Kidney glomerular epithelial cell (primary cell): ENCODE data around the gene SLC25A22.
A peak's percentile ranks its signal among the peaks of the same experiment; 100 is the strongest.

Experiments used
- DNase-seq: peaks from one replicate; lab custom pipeline; 2025; lab: John Stamatoyannopoulos, UW

The SLC25A22 gene

DNA sequence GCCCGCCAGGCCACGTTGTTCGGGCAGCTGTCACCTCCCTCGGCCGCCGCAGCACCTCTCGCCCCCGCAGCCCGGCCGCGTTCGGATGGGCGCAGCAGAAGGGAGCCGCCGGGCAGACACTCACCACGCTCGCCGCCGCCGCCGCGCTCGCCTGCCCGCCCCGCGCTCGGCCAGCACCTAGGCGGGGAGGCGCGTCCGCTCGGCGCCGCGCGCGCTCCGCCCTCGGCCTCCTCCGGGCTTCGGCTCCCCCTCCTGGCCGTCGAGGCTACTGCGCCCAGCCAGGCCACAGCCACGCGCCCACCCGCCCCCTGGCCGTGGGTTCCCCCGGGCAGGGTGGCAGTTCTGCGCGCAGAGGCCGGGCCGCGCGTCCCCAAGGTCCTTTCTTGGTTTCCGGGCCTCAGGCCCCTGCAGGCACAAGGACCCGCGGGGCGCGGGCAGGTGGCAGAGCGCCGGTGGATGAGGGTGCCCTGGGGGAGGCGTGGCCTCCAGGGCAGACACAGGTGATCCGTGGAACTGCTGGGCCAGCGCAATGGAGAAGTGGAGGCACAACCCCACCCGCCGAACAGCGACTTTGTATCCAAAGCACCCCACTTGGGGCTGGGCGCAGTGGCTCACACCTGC is at the start of gene SLC25A22:
Gene SLC25A22, minus strand, starts transcription at position 189 of the 621 bp plus-strand sequence. CDS start 3,275 bp downstream, outside the sequence.
- peak; percentile 52 for DNase-seq

DNA sequence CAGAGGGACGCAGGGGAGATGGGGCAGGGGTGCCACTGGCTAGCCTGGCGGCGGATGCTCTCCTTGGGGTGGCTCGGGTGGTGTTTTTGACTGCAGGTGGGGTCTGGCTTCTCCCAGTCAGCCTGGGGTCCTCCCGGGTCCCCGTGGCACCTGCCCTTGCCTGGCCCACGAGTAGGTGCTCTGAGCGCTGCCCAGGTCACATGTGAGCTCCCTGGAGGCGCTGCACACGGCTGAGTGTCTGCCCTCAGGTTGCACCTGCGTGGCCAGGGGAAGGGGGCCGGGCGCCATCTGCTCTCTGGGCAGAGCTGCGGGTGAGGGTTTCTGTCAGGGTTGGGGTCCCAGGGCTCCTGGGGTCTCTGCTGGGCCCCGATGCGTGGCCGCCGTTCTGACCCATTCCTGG is 49.8 kb upstream of the SLC25A22 start:
- DNase-seq = no peak

DNA sequence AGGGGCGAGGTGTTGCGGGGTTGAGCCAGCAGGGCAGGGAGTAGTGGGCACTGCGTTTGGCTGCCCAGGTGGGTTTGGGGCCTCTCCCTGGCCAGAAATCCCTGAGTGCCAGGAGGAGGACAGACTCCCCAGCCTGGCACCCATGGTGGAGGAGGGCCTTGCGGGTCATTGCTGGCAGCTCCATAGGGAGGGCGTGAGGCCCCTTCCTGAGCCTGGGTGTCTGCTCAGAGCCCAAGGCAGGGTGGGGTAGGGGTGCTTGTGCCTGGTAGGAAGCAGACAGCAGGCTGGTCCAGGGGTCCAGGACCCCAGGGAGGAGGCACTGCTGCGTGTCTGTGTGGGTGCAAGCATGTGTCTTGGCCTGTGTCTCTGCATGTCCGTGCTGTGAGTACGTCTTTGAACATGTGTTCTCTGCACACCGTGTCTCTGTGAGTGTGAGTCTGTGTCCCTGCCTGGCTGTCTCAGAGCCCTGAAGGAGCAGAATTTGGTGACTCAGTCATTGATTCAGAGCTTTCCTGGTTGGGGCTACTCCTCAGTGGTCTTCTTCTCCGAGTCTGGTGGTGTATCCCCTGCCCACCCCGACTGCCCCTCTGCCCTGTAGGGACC is 48.5 kb upstream of the SLC25A22 start:
- no peak for DNase-seq

DNA sequence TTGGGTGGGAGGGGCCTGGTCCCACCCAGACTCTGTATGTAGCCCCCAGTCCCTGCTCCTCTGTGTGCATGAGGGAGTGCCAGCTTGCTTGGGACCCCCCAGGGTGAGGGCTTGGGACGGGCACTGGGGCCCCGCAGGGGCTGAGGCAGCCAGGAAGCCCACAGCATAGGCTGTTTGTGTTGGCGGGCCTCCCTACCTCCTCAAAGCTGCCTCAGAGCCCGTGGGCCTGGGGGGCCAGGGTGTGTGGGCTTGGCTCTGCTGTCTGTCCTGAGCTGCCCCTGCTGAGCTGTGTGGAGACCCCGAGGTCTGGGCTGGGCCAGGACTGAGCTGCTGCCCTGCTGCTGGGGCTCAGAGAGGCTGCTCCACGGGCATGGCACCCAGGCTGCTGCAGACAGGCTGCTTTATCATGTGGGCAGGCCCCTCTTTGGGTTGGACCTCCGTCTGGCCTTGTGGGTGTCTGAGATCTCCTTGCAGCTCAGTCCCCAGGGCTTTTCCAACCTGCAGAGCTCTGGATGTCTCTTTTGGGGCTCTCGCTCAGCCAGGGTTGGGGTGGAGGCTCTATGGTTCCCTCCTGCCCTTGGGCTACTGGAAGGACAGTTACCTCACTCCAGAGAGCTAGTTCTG is 47.9 kb upstream of the SLC25A22 start:
- DNase-seq = no peak

DNA sequence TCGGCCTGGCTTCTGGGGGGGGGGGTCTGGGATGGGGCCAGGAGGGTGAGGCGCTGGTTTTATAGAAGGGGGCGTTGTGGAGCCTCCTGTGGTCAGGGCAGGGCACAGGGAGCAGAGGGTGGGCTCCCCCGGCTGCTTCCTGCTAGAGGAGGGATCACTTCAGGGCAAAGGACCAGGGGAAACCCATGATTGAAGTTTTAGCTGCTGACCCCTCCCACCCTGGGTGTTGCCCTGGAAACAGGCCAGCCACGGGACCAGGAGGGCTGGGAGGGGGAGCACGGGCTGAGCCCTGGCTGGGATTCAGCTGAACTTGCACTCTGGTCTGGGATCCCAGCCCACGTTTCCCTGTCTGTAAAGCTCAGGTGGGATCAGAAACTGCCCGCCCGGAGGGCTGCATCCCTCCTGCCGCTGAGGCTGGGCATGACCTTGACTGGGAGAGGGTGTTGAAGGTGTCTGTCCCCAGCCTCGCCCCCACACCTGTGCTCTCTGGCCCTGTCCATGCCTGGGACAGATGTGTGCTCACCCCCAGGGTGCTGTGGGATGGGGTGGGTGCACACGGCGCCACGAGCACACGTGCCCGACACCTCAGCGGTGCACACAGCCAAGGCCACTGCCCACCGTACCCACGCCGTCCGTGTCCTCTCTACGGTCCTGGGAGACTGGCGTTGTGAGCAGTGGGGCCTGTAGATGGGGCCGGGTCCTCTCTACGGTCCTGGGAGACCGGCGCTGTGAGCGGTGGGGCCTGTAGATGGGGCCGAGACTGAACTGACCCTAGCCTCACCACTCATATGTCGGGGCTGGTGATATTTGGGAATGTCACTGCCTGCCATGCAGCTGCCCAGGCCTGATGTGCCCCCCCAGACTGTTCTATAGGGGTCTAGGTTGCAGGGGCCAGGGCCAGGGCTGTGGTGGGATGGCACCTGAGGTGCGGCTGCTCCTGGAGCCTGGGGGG is 46.9 kb upstream of the SLC25A22 start:
- peak; percentile 61 for DNase-seq

DNA sequence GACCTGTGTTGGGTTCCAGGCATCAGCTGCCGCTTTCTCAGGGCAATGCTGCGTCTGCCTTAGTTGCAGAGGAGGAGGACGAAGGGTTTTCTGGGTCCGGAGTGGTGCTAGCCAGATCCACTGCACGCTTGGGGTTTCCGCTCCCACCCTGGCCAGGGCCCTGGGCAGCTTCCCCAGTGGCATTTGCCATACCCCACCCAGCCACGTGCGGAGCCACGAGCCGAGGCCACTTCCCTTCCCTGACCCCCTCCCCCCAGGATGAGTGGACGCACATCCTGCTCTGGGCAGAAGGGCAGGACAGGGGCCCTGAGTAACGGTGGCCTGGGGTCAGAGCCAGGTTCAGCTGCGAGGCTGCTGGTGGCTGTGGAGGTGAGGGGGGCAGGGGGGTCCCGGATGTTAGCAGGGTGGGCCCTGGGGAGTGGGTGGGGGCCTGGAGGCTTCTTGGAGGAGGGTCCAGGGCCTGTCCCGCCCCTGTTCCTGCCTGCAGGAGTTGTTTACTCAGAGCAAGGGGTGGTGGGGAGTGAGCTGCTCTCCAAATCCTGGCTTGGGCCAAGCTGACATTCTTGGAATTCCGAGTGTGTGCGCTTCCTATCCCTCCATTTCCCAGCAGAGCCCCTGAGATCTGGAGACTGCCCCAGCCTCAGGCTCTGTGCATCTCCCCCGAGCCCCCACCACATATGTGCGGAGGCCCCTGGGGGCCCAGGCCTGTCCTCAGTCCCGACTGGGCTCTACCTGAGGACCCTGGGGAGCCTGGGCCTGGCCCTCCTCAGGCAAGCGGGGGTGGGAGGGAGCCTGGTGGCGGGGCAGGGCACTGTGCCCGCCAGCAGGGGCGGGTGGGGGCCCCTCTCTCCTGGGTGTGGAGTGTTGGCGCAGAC is 46.0 kb upstream of the SLC25A22 start:
- peak; percentile 74 for DNase-seq

DNA sequence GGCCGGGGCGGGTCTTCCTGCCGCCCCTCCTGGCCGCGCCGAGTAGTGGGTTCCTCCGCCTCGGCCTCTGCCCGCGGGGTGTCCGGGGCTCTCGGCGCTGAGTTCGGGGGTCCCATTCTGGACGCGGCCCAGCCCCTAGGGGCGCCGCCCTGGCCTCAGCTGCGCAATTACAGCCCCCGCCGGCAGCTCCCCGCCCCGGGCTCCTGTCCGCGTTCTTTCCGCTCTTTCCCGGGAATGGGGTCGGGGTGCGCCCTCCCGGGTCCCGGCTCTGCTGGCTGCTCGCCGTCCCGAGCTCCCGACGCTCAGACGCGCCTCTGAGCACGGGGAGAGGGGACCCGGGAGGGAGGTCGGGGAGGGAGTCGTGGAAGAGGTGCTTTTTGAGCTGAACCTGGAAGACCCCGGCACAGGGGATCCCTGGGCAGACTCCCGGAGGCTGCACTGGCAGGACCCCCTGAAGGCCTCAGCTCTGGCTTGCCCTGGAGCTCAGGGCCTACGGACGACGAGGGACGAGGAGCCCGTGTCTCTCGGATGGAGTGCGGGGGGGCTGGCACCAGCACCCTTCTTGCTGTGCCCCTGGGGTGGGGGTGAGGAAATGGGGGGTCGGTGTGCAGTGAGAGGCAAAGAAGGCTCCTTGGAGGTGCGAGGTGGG is 45.1 kb upstream of the SLC25A22 start:
- no peak for DNase-seq

DNA sequence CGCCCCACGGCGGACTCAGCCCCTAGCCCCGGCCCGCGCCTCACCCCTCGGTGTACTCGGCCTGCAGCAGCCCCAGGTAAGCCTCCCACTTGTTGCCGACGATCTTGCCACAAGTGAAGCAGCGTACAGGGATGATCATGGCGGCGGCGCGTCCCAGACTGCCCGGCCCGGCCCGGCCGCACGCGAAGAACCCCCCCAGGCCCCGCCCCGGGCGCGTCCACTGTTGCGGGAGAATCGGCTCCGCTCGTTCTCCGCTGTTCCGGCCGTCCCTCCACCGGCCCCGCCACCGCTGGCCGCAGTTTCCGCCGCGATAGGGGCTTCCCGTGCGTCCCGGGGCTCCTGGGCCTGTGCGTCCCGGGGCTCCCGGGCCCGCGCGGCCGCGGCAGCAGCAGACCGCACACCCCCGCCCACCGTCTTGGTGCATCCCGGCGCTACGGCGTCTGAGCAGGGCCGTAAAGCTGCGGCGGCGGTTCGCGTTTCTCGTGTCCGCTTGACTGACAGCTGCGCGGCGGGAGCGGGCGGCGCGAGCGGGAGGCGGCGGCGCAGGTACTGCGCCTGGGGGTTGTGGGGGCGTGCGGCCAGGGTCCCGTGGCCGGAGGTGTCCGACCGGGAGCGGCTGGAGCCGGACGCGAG is 44.4 kb upstream of the SLC25A22 start, which contains the start of the genes POLR2L and TSPAN4:
Gene POLR2L, minus strand, starts transcription at position 160 of the 633 bp plus-strand sequence. Its CDS starts 21 bp downstream, at position 139.
Gene TSPAN4, plus strand, starts transcription at position 483 of the 633 bp plus-strand sequence. CDS start 7,453 bp downstream, outside the sequence.
- DNase-seq = peak; percentile 88

DNA sequence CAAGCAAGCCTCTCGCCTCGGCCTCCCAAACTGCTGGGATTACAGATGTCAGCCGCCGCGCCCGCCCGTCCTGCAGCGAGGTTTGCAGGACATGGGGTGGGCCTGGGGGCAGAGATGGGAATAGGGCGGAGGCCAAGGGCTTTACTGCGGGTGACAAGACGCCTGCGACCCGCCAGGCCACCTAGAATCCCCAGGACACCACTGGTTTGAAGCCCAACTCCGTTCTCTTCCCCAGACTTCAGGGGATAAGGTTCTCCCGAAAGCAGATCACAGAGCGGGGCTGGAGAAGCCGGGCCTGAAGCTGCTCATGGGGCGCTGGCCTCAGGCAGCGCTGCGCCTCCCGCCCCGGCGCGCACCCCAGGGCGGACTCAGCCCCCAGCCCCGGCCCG is 43.9 kb upstream of the SLC25A22 start:
- DNase-seq = peak; percentile 42

DNA sequence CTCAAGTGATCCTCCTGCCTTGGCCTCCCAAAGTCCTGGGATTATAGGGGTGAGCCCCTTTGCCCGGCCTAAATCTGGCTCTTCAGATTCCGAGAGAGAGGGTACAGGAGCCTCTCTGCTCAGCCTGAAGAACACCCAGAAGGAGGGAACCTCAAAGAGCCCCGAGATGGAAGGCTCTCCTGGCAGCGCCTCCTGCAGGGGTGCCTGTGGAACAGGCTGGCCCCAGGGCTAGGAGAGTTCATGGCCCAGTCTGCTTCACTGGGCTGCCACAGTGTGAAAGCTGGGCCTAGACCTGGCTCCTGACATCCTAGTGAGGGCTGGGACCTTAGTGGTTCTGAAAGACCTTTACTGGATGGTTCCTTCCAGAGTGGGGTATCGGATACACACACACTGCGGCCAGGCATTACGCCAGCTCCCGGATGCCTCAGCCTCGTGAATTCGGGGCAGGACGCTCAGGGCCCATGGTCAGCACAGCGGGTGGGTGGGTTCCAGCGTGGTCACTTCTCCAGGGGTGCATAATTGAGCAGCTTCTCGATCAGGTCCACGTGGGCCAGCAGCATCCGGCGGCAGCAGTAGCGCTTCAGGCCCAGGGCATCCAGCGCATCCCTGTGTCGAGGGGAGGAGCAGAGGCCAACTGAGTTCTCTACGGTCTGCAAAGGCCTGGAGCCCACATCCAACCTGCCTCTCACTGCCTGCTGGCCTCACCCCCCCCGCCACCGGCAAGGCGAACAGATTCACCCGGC is 42.0 kb upstream of the SLC25A22 start:
- no peak for DNase-seq

DNA sequence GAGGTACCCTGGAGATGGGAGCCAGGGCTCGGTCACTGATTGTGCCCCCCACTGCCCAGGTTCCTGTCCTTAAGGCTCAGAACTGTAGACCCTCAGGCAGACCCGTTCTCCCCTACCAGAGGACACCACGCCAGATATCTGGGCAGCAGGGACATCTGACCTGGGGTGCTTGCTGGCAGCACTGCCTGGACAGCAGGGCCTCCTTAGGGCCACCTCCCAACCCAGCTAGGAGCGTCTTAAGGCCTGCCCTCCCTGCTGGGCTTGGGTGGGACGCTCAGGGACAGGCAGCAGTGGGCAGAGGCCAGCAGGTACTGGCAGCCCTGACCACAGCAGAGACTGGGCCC is 41.2 kb upstream of the SLC25A22 start:
- no peak for DNase-seq

DNA sequence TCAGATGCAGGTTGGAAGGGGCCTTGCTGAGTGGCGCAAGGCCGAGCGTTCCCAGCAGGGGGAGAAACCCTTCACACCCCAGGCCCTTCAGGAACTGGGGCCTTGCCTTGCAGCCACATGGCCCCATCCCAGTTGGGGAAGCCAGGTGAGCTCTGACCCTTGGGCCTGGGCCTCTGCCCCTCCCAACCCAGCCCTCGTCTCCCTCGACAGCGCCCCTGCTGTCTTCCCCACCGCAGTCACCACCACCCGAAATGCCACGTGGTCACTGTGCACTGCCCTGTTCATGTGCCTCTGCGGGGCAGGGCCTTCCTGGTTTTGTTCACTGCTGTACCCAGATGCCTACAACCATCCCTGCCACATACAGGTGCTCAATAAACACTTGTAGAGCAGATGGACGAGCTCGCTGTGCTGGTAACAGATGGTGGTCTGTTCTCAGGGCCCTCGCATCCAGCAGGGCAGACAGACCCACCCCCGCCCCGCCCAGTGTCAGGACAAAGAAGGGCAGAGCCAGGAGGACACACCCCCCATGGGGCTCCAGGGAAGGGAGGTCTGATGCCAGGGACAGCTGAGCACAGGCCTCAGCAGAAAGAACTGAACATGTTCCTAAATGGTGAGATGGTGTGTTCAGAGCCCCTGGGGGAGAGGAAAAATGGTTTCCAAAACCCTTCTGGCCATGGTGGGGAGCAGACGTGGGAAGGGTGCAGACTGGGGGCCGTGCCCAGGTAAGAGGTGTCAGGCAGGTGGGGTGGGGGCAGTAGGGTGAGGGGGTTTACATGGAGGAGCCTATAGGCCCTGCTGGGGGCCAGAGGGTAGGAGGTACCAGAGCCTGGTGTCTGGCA is 40.6 kb upstream of the SLC25A22 start:
- DNase-seq = no peak

DNA sequence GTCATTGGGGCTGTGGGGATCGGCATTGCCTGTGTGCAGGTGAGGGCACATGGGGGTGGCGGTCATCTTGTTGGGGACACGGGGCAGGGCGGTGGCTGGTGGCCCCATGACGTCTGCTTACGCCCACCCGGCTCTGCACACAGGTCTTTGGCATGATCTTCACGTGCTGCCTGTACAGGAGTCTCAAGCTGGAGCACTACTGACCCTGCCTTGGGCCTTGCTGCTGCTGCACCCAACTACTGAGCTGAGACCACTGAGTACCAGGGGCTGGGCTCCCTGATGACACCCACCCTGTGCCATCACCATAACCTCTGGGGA is 39.9 kb upstream of the SLC25A22 start:
- no peak for DNase-seq

DNA sequence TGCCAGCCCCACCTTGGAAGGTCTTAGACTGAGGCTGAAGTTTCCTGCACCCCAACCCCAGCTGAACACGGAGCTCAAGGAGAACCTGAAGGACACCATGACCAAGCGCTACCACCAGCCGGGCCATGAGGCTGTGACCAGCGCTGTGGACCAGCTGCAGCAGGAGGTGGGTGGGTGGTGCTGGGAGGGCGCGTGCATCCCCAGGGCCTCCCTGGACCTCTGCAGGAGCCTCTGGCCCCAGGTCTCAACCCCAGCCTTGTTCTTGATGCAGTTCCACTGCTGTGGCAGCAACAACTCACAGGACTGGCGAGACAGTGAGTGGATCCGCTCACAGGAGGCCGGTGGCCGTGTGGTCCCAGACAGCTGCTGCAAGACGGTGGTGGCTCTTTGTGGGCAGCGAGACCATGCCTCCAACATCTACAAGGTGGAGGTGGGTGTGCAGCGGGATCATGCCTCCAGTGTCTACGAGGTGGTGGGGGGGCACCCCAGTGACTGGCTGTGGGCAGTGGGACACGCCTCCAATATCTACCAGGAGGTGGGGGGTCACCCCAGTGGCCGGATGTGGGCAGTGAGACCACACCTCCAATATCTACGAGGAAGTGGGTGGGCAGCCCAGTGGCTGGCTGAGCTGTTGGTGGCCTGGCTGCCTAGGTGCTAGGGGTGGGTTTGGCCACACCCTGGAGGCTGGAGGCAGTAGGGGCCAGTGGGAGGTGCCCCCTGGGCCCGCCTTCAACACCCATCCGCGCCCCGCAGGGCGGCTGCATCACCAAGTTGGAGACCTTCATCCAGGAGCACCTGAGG is 39.3 kb upstream of the SLC25A22 start:
- DNase-seq = no peak

DNA sequence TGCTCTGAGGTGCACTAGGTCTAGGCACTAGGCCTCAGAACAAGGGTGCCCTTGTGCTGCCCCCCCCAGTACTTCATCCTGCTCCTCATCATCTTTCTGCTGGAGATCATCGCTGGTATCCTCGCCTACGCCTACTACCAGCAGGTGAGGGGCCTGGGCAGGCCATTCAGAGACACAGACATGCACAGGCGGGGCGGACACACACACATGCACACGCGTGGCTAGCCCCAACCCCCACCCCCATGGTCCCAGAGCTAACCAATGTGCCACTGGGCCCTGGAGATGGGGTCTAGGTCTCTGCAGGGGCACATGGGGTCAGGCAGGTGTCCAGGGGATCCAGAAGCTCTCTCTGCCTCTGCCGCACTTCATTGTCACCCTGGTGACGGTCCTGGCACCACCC is 38.6 kb upstream of the SLC25A22 start:
- no peak for DNase-seq

DNA sequence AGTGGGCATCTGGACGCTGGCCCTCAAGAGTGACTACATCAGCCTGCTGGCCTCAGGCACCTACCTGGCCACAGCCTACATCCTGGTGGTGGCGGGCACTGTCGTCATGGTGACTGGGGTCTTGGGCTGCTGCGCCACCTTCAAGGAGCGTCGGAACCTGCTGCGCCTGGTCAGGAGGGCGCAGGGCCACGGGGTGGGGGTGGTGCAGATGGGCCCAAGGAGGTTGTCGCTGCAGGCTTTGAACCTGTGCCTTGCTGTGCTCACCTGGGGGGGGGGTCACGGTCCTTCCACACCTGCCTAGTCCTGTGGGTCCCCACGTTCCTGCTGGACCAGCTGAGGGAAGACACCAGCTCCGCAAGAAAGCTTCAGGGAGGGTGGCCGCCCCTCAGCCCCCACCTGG is 38.2 kb upstream of the SLC25A22 start:
- DNase-seq = no peak

DNA sequence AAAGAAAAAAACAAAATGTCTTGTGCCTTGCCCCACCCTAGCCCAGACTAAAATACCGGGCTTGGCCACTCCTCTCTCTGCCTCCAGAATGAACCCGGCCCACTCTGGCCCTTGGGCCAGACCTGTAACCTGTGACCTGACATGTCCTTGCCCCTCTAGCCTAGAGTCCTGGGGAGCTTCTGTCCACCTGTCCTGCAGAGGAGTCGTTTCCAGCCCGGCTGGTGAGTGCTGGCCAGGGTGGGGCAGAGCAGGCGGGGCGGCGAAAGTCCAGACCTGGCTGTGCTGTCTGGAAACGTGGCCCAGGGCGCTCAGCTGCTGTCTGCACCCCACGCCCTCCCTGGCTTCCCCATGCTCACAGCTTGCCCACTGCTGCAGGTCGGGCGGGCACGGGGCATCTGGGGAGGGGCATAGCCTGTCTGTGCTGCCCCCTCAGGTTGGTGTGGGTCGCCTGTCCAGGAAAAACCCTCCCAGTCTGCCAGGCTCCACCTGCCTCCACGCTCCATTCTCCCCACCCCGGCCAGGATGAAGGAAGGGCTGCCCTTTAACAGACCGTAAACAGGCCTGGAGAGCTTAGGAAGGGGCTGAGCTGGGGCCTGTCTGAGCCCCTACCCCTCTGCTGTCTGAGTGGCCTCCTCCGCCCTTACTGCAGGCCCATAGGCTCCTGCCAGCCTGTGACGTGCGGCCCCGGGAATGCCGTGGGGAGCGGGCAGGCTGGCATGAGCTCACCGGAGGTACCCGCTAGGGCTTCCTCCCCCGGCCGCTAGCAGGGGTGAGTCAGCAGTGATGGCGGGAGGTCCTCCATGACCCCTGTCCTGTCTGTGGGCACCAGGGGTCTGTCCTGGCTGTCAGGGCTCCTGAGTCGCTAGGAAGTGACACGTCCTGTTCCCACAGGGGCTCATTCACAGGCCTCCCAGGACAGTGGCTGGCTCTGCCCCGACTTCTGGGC is 36.6 kb upstream of the SLC25A22 start:
- DNase-seq = peak; percentile 97
